Endodermal cell (in vitro differentiated cells): Measurements from ENCODE around the gene PRKCE. TPM values are rescaled to one million over a fixed set of nuclear protein-coding genes. Genes with fewer than 3 reads are reported as not detected.

ENCODE experiments used
- DNase-seq: peaks from one replicate; pipeline ENCODE4 v3.0.0-alpha.2; 2017
- H3K27ac ChIP-seq: 2 replicates; pipeline ENCODE4 v1.5.1; 2013; ENCODE audit warnings: mild to moderate bottlenecking, low read depth, low read length, moderate library complexity
- H3K27me3 ChIP-seq: 2 replicates; pipeline ENCODE4 v1.6.1; 2013; ENCODE audit warnings: mild to moderate bottlenecking, low read length, moderate library complexity; ENCODE audit not compliant: insufficient read depth, control insufficient read depth, poor library complexity, severe bottlenecking
- H3K36me3 ChIP-seq: 2 replicates; pipeline ENCODE4 v1.7.0; 2013; ENCODE audit warnings: mild to moderate bottlenecking, low read length, moderate library complexity; ENCODE audit not compliant: control insufficient read depth, insufficient read depth
- H3K4me1 ChIP-seq: one replicate; pipeline ENCODE4 v1.7.0; 2013; ENCODE audit warnings: low read length; ENCODE audit not compliant: control insufficient read depth, insufficient read depth
- H3K4me3 ChIP-seq: 2 replicates; pipeline ENCODE4 v1.5.1; 2013; ENCODE audit warnings: mild to moderate bottlenecking, low read length, moderate library complexity
- H3K9ac ChIP-seq: 2 replicates; pipeline ENCODE4 v1.6.1; 2013; ENCODE audit warnings: mild to moderate bottlenecking, low read length, moderate library complexity; ENCODE audit not compliant: poor library complexity, severe bottlenecking; ENCODE audit errors: extremely low read depth
- H3K9me3 ChIP-seq: 2 replicates; pipeline ENCODE4 v1.6.1; 2013; ENCODE audit warnings: mild to moderate bottlenecking, low read length, moderate library complexity; ENCODE audit not compliant: control insufficient read depth
- H3K27ac Mint-ChIP-seq: 2 replicates; pipeline ENCODE4 v1.8.0; 2020; ENCODE audit warnings: mixed read lengths
- H3K27me3 Mint-ChIP-seq: 2 replicates; pipeline ENCODE4 v1.8.0; 2021; ENCODE audit warnings: mild to moderate bottlenecking, mixed read lengths; ENCODE audit not compliant: insufficient read depth
- H3K36me3 Mint-ChIP-seq: 2 replicates; pipeline ENCODE4 v1.8.0; 2020; ENCODE audit warnings: low read depth, mixed read lengths
- H3K4me1 Mint-ChIP-seq: 2 replicates; pipeline ENCODE4 v1.8.0; 2020; ENCODE audit warnings: mixed read lengths
- H3K4me3 Mint-ChIP-seq: 2 replicates; pipeline ENCODE4 v1.8.0; 2020; ENCODE audit warnings: mild to moderate bottlenecking, moderate library complexity, mixed read lengths
- H3K9me3 Mint-ChIP-seq: 2 replicates; pipeline ENCODE4 v1.8.0; 2020; ENCODE audit warnings: mild to moderate bottlenecking, mixed read lengths
- WGBS, 2 experiments: methylation state at CpG; one replicate each; pipeline versions ENCODE4 v1.1.5 to v1.1.7; 2013; ENCODE audit warnings: missing lambda C conversion rate in 2 of 2, mixed read lengths in 1 of 2; ENCODE audit not compliant: insufficient coverage in 1 of 2, insufficient read length in 1 of 2; 5-methylcytosine and 5-hydroxymethylcytosine counted together
- total RNA-seq, 2 donors: library from RNA; stranded (reverse); fragmentation: NEBNext Ultra II Directional in 1 of 2; extraction: Animal tissue kit (Norgen Biotek cat#: 25700) in 1 of 2; gene quantifications; 2 replicates in 1 of 2; 3 replicates in 1 of 2; pipeline ENCODE4 v1.2.1, GENCODE V29; 2021
- TF ChIP-seq, protein P1 (sequence below): fragments of 200-600 bp; sonication (generic); conservative IDR thresholded peaks from 2 replicates; pipeline ENCODE4 v1.5.0; 2021; ENCODE audit warnings: antibody characterized with exemption, mild to moderate bottlenecking

The PRKCE gene
- total RNA-seq, 2 donors from 2014 or later, result 1.4 to 1.7 TPM

GRCh38 chr2:46179037-46179621, 527.7 kb downstream of the PRKCE start:
- H3K27ac ChIP-seq, result no peak overlapping the region
- H3K27me3 Mint-ChIP-seq, result peaks cover 6% of the 10 kb centered on the region
- H3K36me3 ChIP-seq, result no peaks in the 10 kb centered on the region
- H3K27me3 ChIP-seq, result no peaks in the 10 kb centered on the region
- H3K36me3 Mint-ChIP-seq, result no peaks in the 10 kb centered on the region
- H3K9me3 ChIP-seq, result no peaks in the 10 kb centered on the region
- no peak overlapping the region for H3K9ac ChIP-seq
- H3K4me1 Mint-ChIP-seq, result peaks cover 10% of the 10 kb centered on the region
- H3K4me3 Mint-ChIP-seq, result no peak overlapping the region
- DNase-seq, result peak; percentile 60
- no peak overlapping the region for H3K4me3 ChIP-seq
- TF ChIP-seq, protein P1, sequence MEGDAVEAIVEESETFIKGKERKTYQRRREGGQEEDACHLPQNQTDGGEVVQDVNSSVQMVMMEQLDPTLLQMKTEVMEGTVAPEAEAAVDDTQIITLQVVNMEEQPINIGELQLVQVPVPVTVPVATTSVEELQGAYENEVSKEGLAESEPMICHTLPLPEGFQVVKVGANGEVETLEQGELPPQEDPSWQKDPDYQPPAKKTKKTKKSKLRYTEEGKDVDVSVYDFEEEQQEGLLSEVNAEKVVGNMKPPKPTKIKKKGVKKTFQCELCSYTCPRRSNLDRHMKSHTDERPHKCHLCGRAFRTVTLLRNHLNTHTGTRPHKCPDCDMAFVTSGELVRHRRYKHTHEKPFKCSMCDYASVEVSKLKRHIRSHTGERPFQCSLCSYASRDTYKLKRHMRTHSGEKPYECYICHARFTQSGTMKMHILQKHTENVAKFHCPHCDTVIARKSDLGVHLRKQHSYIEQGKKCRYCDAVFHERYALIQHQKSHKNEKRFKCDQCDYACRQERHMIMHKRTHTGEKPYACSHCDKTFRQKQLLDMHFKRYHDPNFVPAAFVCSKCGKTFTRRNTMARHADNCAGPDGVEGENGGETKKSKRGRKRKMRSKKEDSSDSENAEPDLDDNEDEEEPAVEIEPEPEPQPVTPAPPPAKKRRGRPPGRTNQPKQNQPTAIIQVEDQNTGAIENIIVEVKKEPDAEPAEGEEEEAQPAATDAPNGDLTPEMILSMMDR, result no peak
- WGBS, 2 experiments, result 84 to 91% methylated on average over 6 of the region's 6 CpGs
- H3K9me3 Mint-ChIP-seq, result no peaks in the 10 kb centered on the region
- H3K4me1 ChIP-seq, result no peaks in the 10 kb centered on the region
- H3K27ac Mint-ChIP-seq, result peak overlapping the region; percentile 28

- H3K36me3 ChIP-seq, result no peaks in the 10 kb centered on the region
- peaks cover 6% of the 10 kb centered on the region for H3K27me3 Mint-ChIP-seq
- H3K27me3 ChIP-seq, result no peaks in the 10 kb centered on the region
- TF ChIP-seq, protein P1, result no peak
- H3K9ac ChIP-seq, result no peak overlapping the region
- WGBS, 2 experiments, result 96 to 99% methylated on average over 2 of the region's 2 CpGs
- no peak overlapping the region for H3K27ac ChIP-seq
- H3K4me3 Mint-ChIP-seq, result no peak overlapping the region
- H3K9me3 Mint-ChIP-seq, result no peaks in the 10 kb centered on the region
- peaks cover 9% of the 10 kb centered on the region for H3K4me1 Mint-ChIP-seq
- no peak overlapping the region for H3K4me3 ChIP-seq
- no peak for DNase-seq
- H3K27ac Mint-ChIP-seq, result no peak overlapping the region
- no peaks in the 10 kb centered on the region for H3K4me1 ChIP-seq
- H3K9me3 ChIP-seq, result no peaks in the 10 kb centered on the region
- no peaks in the 10 kb centered on the region for H3K36me3 Mint-ChIP-seq
Observed at GRCh38 chr2:46180189-46180588, 528.7 kb downstream of the PRKCE start.

- H3K9me3 Mint-ChIP-seq, result no peaks in the 10 kb centered on the region
- peaks cover 7% of the 10 kb centered on the region for H3K4me1 Mint-ChIP-seq
- no peaks in the 10 kb centered on the region for H3K9me3 ChIP-seq
- H3K36me3 Mint-ChIP-seq, result no peaks in the 10 kb centered on the region
- no peak overlapping the region for H3K4me3 ChIP-seq
- no peaks in the 10 kb centered on the region for H3K36me3 ChIP-seq
- no peak overlapping the region for H3K27ac Mint-ChIP-seq
- H3K27me3 Mint-ChIP-seq, result peaks cover 6% of the 10 kb centered on the region
- TF ChIP-seq, protein P1, result no peak
- no peaks in the 10 kb centered on the region for H3K27me3 ChIP-seq
- no peaks in the 10 kb centered on the region for H3K4me1 ChIP-seq
- H3K4me3 Mint-ChIP-seq, result no peak overlapping the region
- no peak overlapping the region for H3K27ac ChIP-seq
- no peak overlapping the region for H3K9ac ChIP-seq
- DNase-seq, result no peak
- WGBS, 2 experiments, result 86 to 89% methylated on average over 2 of the region's 2 CpGs
Observed at GRCh38 chr2:46181306-46181705, 529.8 kb downstream of the PRKCE start.
